K562 (cell line): ENCODE results near the gene EPSTI1. TPM values are rescaled to one million over a fixed set of nuclear protein-coding genes. Genes with fewer than 3 reads are reported as not detected.

Experiments used
- ATAC-seq: fragments of 200-7000 bp; cut with Tn5 transposase; 3 replicates; pipeline ENCODE4 v1.9.1; 2020; ENCODE audit warnings: moderate library complexity
- BruUV-seq: library from RNA; stranded (reverse); fragments of 400-500 nt; replicated peaks from 2 replicates; lab custom pipeline; 2021; lab: Mats Ljungman, UMichigan
- CTCF ChIA-PET: fragments of 300-600 bp; formaldehyde crosslinking; extraction: SDS; loops from one replicate; lab custom pipeline; 2021; ENCODE audit warnings: low intra/inter-chr PET ratio; lab: Yijun Ruan, JAX
- POLR2A ChIA-PET: fragments of 300-600, 350-650 bp; sonication (Branson Sonifier 250); formaldehyde crosslinking; extraction: SDS; loops from one replicate; lab custom pipeline; 2021; ENCODE audit warnings: antibody characterized with exemption, inconsistent platforms; lab: Yijun Ruan, JAX
- DNase-seq, 4 experiments: peaks; one replicate each; pipeline versions ENCODE4 v3.0.0 to v3.0.0-alpha.2; 2011 to 2018; ENCODE audit warnings: low spot score in 3 of 4, mixed read lengths in 3 of 4; ENCODE audit errors: extremely low read depth in 1 of 4
- FAIRE-seq: peaks from 2 replicates; lab custom pipeline; 2011; peaks lifted over from hg19 to GRCh38; lab: Jason Lieb, UNC
- H2AFZ ChIP-seq: 2 replicates; pipeline ENCODE4 v1.6.0; 2011; ENCODE audit warnings: low read depth, low read length, control low read depth, inconsistent platforms
- H3K27ac ChIP-seq: fragments of 200-600 bp; 3 replicates; pipeline ENCODE4 v1.8.0; 2011; ENCODE audit warnings: low read depth, mild to moderate bottlenecking, control low read depth, inconsistent platforms, low read length, moderate library complexity, mixed read lengths; ENCODE audit errors: extremely low read depth
- H3K27me3 ChIP-seq, 2 experiments: fragments of 300-600 bp in 1 of 2; 2 replicates in 1 of 2; 3 replicates in 1 of 2; pipeline versions ENCODE4 v1.6.0 to v1.8.0; 2011; ENCODE audit warnings: inconsistent platforms in 2 of 2, low read length in 2 of 2, mild to moderate bottlenecking in 1 of 2, mixed read lengths in 1 of 2, moderate library complexity in 1 of 2; ENCODE audit not compliant: control insufficient read depth in 2 of 2, insufficient read depth in 2 of 2
- H3K36me3 ChIP-seq: fragments of 300-600 bp; 3 replicates; pipeline ENCODE4 v1.8.0; 2011; ENCODE audit warnings: mild to moderate bottlenecking, low read length, inconsistent platforms; ENCODE audit not compliant: control insufficient read depth, insufficient read depth
- H3K4me1 ChIP-seq, 2 experiments: fragments of 200-600 bp in 1 of 2; replicated peaks in 1 of 2; 2 replicates in 1 of 2; 3 replicates in 1 of 2; pipeline versions ENCODE4 v1.5.1 to v1.8.0; 2011; ENCODE audit warnings: inconsistent platforms in 2 of 2, low read length in 2 of 2, mild to moderate bottlenecking in 1 of 2, mixed read lengths in 1 of 2, moderate library complexity in 1 of 2; ENCODE audit not compliant: control insufficient read depth in 2 of 2, insufficient read depth in 2 of 2
- H3K4me2 ChIP-seq: 2 replicates; pipeline ENCODE4 v1.6.1; 2011; ENCODE audit warnings: low read length, control low read depth, inconsistent platforms, mixed read lengths; ENCODE audit not compliant: insufficient read depth
- H3K4me3 ChIP-seq: fragments of 200-600 bp; sonication (generic), shearing (Covaris generic); 2 replicates; pipeline ENCODE4 v1.5.1; 2016; ENCODE audit warnings: control low read depth, inconsistent platforms
- H3K79me2 ChIP-seq: fragments of 200-600 bp; 3 replicates; pipeline ENCODE4 v1.8.0; 2011; ENCODE audit warnings: low read length, inconsistent platforms; ENCODE audit not compliant: control insufficient read depth, insufficient read depth
- H3K9ac ChIP-seq, 2 experiments: 2 replicates each; pipeline versions ENCODE4 v1.6.0 to v1.6.1; 2011; ENCODE audit warnings: low read depth in 2 of 2, low read length in 2 of 2, control low read depth in 1 of 2, inconsistent platforms in 1 of 2, mild to moderate bottlenecking in 1 of 2, mixed read lengths in 1 of 2; ENCODE audit not compliant: insufficient read depth in 1 of 2
- H3K9me1 ChIP-seq: one replicate; pipeline ENCODE4 v1.6.0; 2011; ENCODE audit warnings: inconsistent platforms, mild to moderate bottlenecking, low read length, moderate library complexity; ENCODE audit not compliant: control insufficient read depth, insufficient read depth
- H3K9me3 ChIP-seq: replicated peaks from 2 replicates; pipeline ENCODE4 v1.5.1; 2011; ENCODE audit warnings: low read depth, low read length, inconsistent platforms; ENCODE audit not compliant: control insufficient read depth, insufficient read depth
- H4K20me1 ChIP-seq: replicated peaks from 2 replicates; pipeline ENCODE4 v1.6.1; 2011; ENCODE audit warnings: low read length, inconsistent platforms, mixed read lengths; ENCODE audit not compliant: control insufficient read depth, insufficient read depth
- ARID2 ChIP-seq: fragments of 450-650 bp; IDR thresholded peaks from 2 replicates; pipeline ENCODE4 v1.6.1; 2017; ENCODE audit warnings: antibody characterized with exemption, mild to moderate bottlenecking
- BCOR ChIP-seq: fragments of 450-650 bp; IDR thresholded peaks from 2 replicates; pipeline ENCODE4 v1.6.1; 2016
- CHCHD3 ChIP-seq: fragments of 250-450 bp; sonication (Bioruptor Pico); IDR thresholded peaks from 2 replicates; pipeline ENCODE4 v2.1.2; 2022; ENCODE audit warnings: mild to moderate bottlenecking
- ELK3 ChIP-seq: fragments of 450-650 bp; formaldehyde crosslinking; IDR thresholded peaks from 2 replicates; pipeline ENCODE4 v1.4.0; 2020; ENCODE audit warnings: mild to moderate bottlenecking
- FOXP4 ChIP-seq: sonication (generic); formaldehyde crosslinking; IDR thresholded peaks from 2 replicates; pipeline ENCODE4 v1.8.0; 2022; ENCODE audit warnings: mild to moderate bottlenecking, missing genetic modification reagents, borderline replicate concordance
- MED1 ChIP-seq: sonication (generic); formaldehyde crosslinking; IDR thresholded peaks from 2 replicates; pipeline ENCODE4 v1.8.1; 2023; ENCODE audit warnings: missing genetic modification reagents, borderline replicate concordance
- MEF2A ChIP-seq: IDR thresholded peaks from 2 replicates; pipeline ENCODE4 v1.6.1; 2011; ENCODE audit warnings: low read depth, mild to moderate bottlenecking, low read length, moderate library complexity; ENCODE audit not compliant: control insufficient read depth
- MITF ChIP-seq: IDR thresholded peaks from 2 replicates; pipeline ENCODE4 v1.6.1; 2014; ENCODE audit warnings: antibody characterized with exemption
- POLR2AphosphoS2 ChIP-seq: IDR thresholded peaks from 2 replicates; pipeline ENCODE4 v1.6.1; 2012; ENCODE audit warnings: low read length, improper control_type of control experiment
- POU5F1 ChIP-seq: fragments of 150-350 bp; IDR thresholded peaks from 2 replicates; pipeline ENCODE4 v1.6.1; 2014; ENCODE audit warnings: borderline replicate concordance, low read length, low read depth, mild to moderate bottlenecking; ENCODE audit not compliant: partially characterized antibody
- PTTG1 ChIP-seq: fragments of 450-650 bp; IDR thresholded peaks from 2 replicates; pipeline ENCODE4 v1.6.1; 2016; ENCODE audit warnings: low read depth, mild to moderate bottlenecking, missing genetic modification characterization, missing compliant biosample characterization
- ZC3H8 ChIP-seq: fragments of 450-650 bp; IDR thresholded peaks from 2 replicates; pipeline ENCODE4 v1.6.1; 2017
- ZNF699 ChIP-seq: fragments of 250-450 bp; sonication (Bioruptor Pico); IDR thresholded peaks from 2 replicates; pipeline ENCODE4 v1.8.0; 2021; ENCODE audit warnings: mild to moderate bottlenecking, moderate library complexity; ENCODE audit not compliant: insufficient replicate concordance
- WGBS: fragments of 100-300 bp; shearing (Covaris generic); methylation state at CpG from one replicate; pipeline ENCODE4 v1.1.6; 2016; ENCODE audit warnings: low coverage, mixed read lengths; ENCODE audit not compliant: insufficient coverage; ENCODE audit errors: missing lambda C conversion rate; 5-methylcytosine and 5-hydroxymethylcytosine counted together
- in situ Hi-C: fragments of 300-500 bp; cut with MboI; formaldehyde crosslinking; loops from 4 replicates; pipeline ENCODE4 v1.15.0; 2018; ENCODE audit warnings: inconsistent platforms, mixed read lengths
- intact Hi-C: fragments of 100-400 bp; cut with micrococcal nuclease; formaldehyde crosslinking; loops from 2 replicates; pipeline ENCODE4 v1.14.2; 2022
- polyA plus RNA-seq, 8 experiments: library from polyadenylated mRNA; depleted of rRNA in 4 of 8; stranded (reverse) in 5 of 8; unstranded in 3 of 8; fragments of >200 nt; fragmentation: Nextera tagmentation in 2 of 8; fragmentation: Illumina TruSeq in 1 of 8; extraction: Ambion mirVana in 2 of 8; extraction: Trizol in 1 of 8; gene quantifications; 2 replicates each; pipeline versions ENCODE4 v1.2.1 to v1.2.3, GENCODE V29; 2011 to 2014; ENCODE audit warnings: inconsistent platforms in 1 of 8, missing spikeins in 1 of 8
- total RNA-seq, 7 experiments: library from RNA; depleted of rRNA in 6 of 7; stranded (reverse); fragments of >200 nt in 6 of 7; fragmentation: Illumina TruSeq in 2 of 7; extraction: Trizol in 2 of 7; gene quantifications; 2 replicates each; pipeline versions ENCODE4 v1.2.1 to v1.2.3, GENCODE V29; 2011 to 2021; ENCODE audit warnings: low replicate concordance in 1 of 7

EPSTI1 gene
- total and polyA plus RNA-seq, 9 of the 15 experiments (the other 6 are each of a cell fraction or from before 2014, with no cell fraction given): 0.18 to 1.0 TPM; not detected in 7

GRCh38 chr13:43003010-43003409 is 11.0 kb upstream of the EPSTI1 start:
- H2AFZ ChIP-seq: no peak overlapping the region
- DNase-seq (no peak), FAIRE-seq (no peak), ATAC-seq (no peak)
- no peak for TF ChIP-seq ELK3 (CRISPR knock-in tag)
- TF ChIP-seq POLR2AphosphoS2: no peak
- TF ChIP-seq POU5F1: no peak
- no peaks in the 10 kb centered on the region for H3K4me1 ChIP-seq
- in situ Hi-C loops: no loop called here
- H3K4me3 ChIP-seq: no peak overlapping the region
- no TSS peak for BruUV-seq
- WGBS: 0% methylated on average over 2 of the region's 2 CpGs
- no peak overlapping the region for H3K9ac ChIP-seq
- intact Hi-C loops: no loop called here
- no peak overlapping the region for H3K27ac ChIP-seq
- H3K36me3 ChIP-seq: no peaks in the 10 kb centered on the region
- no peaks in the 10 kb centered on the region for H3K79me2 ChIP-seq
- no peaks in the 10 kb centered on the region for H4K20me1 ChIP-seq
- H3K27me3 ChIP-seq: no peaks in the 10 kb centered on the region
- no peak overlapping the region for H3K4me2 ChIP-seq
- ChIA-PET POLR2A (no interaction called here), CTCF (no interaction called here)
- no peaks in the 10 kb centered on the region for H3K9me1 ChIP-seq
- H3K9me3 ChIP-seq: no peaks in the 10 kb centered on the region

GRCh38 chr13:43002021-43002420 is 10.0 kb upstream of the EPSTI1 start:
- ATAC-seq: no peak
- no peaks in the 10 kb centered on the region for H3K27me3 ChIP-seq
- TF ChIP-seq MED1 (CRISPR knock-in tag): no peak
- TF ChIP-seq ZC3H8: no peak
- no peak for TF ChIP-seq ZNF699 (CRISPR knock-in tag)
- TF ChIP-seq CHCHD3: no peak
- TF ChIP-seq FOXP4 (CRISPR knock-in tag): no peak
- no peak for TF ChIP-seq ARID2
- TF ChIP-seq MEF2A: no peak
- no peak for TF ChIP-seq MITF
- no peak for TF ChIP-seq BCOR
- no peak for TF ChIP-seq PTTG1
- no peak overlapping the region for H3K4me2 ChIP-seq
- no peak for DNase-seq
- no peaks in the 10 kb centered on the region for H3K9me1 ChIP-seq
- no peak overlapping the region for H3K27ac ChIP-seq
- 0% methylated on average over 2 of the region's 2 CpGs for WGBS
- H3K4me3 ChIP-seq: no peak overlapping the region
- no peaks in the 10 kb centered on the region for H3K79me2 ChIP-seq
- no peaks in the 10 kb centered on the region for H3K4me1 ChIP-seq
- H3K9me3 ChIP-seq: no peaks in the 10 kb centered on the region
- no peaks in the 10 kb centered on the region for H3K36me3 ChIP-seq
- FAIRE-seq: no peak
- BruUV-seq: no TSS peak
- no peak overlapping the region for H2AFZ ChIP-seq
- ChIA-PET POLR2A (no interaction called here), CTCF (no interaction called here)
- in situ Hi-C loops: no loop called here
- intact Hi-C loops: no loop called here
- H4K20me1 ChIP-seq: no peaks in the 10 kb centered on the region
- H3K9ac ChIP-seq: no peak overlapping the region
